Gastroesophageal sphincter (tissue), 3 donors: ENCODE data around the gene HPCA.

ENCODE experiments used
- CTCF ChIP-seq, 4 experiments: fragments of 200-600 bp in 2 of 4; fragments of 450-650 bp in 2 of 4; sonication (generic) in 1 of 4; IDR thresholded peaks; one replicate each; pipeline ENCODE4 v1.5.1; 2017 to 2019; ENCODE audit warnings: antibody characterized with exemption in 4 of 4, mild to moderate bottlenecking in 2 of 4, moderate library complexity in 2 of 4
- POLR2A ChIP-seq, 2 donors: fragments of 450-650 bp; IDR thresholded peaks; one replicate each; pipeline ENCODE4 v1.6.1; 2017; ENCODE audit warnings: antibody characterized with exemption in 2 of 2, mild to moderate bottlenecking in 2 of 2, moderate library complexity in 1 of 2
- POLR2AphosphoS5 ChIP-seq: sonication (generic); formaldehyde crosslinking; IDR thresholded peaks from one replicate; pipeline ENCODE4 v1.6.1; 2017; ENCODE audit warnings: antibody characterized with exemption

- TF ChIP-seq POLR2AphosphoS5 (no peak), CTCF (IDR thresholded peaks at IDR 0.05) (no peak), POLR2A (IDR thresholded peaks at IDR 0.05) (no peak)
Observed at GRCh38 chr1:32891630-32892029, 5.3 kb downstream of the HPCA start.
